Esophagus squamous epithelium (tissue), 5 donors: Measurements from ENCODE around the gene SPNS2. TPM values are rescaled to one million over a fixed set of nuclear protein-coding genes. Genes with fewer than 3 reads are reported as not detected.

Experiments
- DNase-seq: peaks from one replicate; lab custom pipeline; 2025; lab: John Stamatoyannopoulos, UW
- H3K27ac ChIP-seq, 4 donors: fragments of 200-600 bp; sonication (generic); one replicate each; pipeline ENCODE4 v1.5.1; 2016 to 2019; ENCODE audit warnings: mild to moderate bottlenecking in 1 of 4
- H3K27me3 ChIP-seq, 4 donors: fragments of 200-600 bp; sonication (generic); 1 replicate in 3 of 4; 2 replicates in 1 of 4; pipeline versions ENCODE4 v1.5.1 to v1.6.0; 2017 to 2021; ENCODE audit warnings: antibody characterized with exemption in 1 of 4
- H3K36me3 ChIP-seq, 3 donors: fragments of 200-600 bp; sonication (generic); one replicate each; pipeline ENCODE4 v1.5.1; 2016 to 2019
- H3K4me1 ChIP-seq, 3 donors: fragments of 200-600 bp; sonication (generic); one replicate each; pipeline ENCODE4 v1.5.1; 2017 to 2019
- H3K4me3 ChIP-seq, 4 donors: fragments of 200-600 bp; sonication (generic); 1 replicate in 3 of 4; 2 replicates in 1 of 4; pipeline ENCODE4 v1.5.1; 2016 to 2019; ENCODE audit warnings: mild to moderate bottlenecking in 2 of 4, moderate library complexity in 1 of 4
- H3K9me3 ChIP-seq, 3 donors: fragments of 200-600 bp; sonication (generic); one replicate each; pipeline ENCODE4 v1.5.1; 2016 to 2019
- POLR2A ChIP-seq, 4 donors: fragments of 450-650 bp; IDR thresholded peaks; one replicate each; pipeline ENCODE4 v1.6.1; 2017; ENCODE audit warnings: antibody characterized with exemption in 4 of 4, mild to moderate bottlenecking in 4 of 4, moderate library complexity in 3 of 4
- WGBS, 2 donors: methylation state at CpG; one replicate each; pipeline ENCODE4 v1.1.5; 2018; 5-methylcytosine and 5-hydroxymethylcytosine counted together
- intact Hi-C: fragments of 100-400 bp; cut with DNase I; formaldehyde crosslinking; loops from one replicate; pipeline ENCODE4 v1.15.0; 2022
- total RNA-seq, 4 donors: library from RNA; depleted of rRNA; stranded (reverse); fragments of >200 nt; gene quantifications; one replicate each; pipeline ENCODE4 v1.1.0, GENCODE V29; 2016
- TF ChIP-seq, protein P1 (sequence below), 6 experiments: fragments of 450-650 bp in 4 of 6; fragments of 200-600 bp in 2 of 6; sonication (generic) in 2 of 6; IDR thresholded peaks; one replicate each; pipeline ENCODE4 v1.5.1; 2016 to 2019; ENCODE audit warnings: antibody characterized with exemption in 6 of 6, mild to moderate bottlenecking in 4 of 6, moderate library complexity in 4 of 6
- donor health status: DM: yes; HTN: yes; CAD: no.

SPNS2 gene
- total RNA-seq, 4 donors from 2014 or later, result 36.8 to 66.6 (median 47.6) TPM

DNA sequence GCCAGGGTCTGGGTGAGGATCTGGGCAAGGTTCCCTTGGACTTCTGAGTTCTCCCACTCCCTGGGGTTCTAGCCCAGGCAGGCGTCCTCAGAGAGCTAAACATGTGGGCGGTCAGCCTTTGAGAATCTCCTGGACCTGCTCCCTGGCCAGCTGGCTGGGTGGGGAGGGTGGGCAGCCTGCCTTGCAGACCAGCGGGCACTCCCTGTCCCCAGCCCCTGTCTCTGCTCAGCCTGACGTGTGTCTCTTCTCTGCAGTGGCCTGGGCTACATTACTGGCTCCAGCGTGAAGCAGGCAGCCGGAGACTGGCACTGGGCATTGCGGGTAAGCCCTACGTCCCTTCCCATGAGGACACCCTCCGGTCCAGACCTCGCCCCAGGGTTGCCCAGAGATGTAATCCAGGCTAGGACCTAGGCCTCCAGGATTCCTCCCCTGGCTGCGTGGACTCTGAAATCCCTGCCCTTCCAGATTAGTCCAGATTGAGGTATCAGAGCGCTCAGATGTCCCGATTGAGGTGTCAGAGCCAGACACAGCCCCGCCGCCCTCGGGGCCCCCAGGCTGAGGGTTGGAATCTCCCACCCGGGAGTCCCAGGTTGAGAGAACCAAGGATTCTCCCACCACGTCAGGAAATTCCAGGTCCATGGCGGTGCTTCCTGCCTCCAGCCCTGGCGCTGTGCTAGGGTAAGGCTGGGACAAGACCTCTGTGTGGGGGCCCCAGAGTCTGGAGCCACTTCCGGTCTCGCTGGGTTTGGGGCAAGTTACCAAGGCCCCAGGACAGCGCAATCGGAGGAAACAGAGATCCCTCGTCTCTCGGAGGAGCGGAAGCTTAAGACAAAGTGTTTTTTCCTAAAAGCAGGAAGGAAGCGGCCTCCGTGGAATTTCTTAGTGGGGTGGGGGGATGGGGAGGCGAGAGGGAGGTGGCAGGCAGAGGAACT, 32.4 kb downstream of the SPNS2 start:
- whole genome bisulfite sequencing, 2 donors, result 47 to 71% methylated on average over 3 to 11 of the region's 30 CpGs
- Histone ChIP-seq H3K9me3 (no peaks in the 10 kb centered on the region), H3K27me3 (peaks cover 0 to 45% (median 0%) of the 10 kb centered on the region in 4 donors), H3K4me3 (no peak overlapping the region), H3K36me3 (peaks cover 0 to 10% (median 0%) of the 10 kb centered on the region in 3 donors), H3K27ac (peak overlapping the region; percentile 31 to 79 (median 56)), H3K4me1 (peaks cover 12 to 86% (median 31%) of the 10 kb centered on the region in 3 donors)
- no peak for DNase-seq
- TF ChIP-seq POLR2A (IDR thresholded peaks at IDR 0.05), result no peak
- TF ChIP-seq, protein P1, sequence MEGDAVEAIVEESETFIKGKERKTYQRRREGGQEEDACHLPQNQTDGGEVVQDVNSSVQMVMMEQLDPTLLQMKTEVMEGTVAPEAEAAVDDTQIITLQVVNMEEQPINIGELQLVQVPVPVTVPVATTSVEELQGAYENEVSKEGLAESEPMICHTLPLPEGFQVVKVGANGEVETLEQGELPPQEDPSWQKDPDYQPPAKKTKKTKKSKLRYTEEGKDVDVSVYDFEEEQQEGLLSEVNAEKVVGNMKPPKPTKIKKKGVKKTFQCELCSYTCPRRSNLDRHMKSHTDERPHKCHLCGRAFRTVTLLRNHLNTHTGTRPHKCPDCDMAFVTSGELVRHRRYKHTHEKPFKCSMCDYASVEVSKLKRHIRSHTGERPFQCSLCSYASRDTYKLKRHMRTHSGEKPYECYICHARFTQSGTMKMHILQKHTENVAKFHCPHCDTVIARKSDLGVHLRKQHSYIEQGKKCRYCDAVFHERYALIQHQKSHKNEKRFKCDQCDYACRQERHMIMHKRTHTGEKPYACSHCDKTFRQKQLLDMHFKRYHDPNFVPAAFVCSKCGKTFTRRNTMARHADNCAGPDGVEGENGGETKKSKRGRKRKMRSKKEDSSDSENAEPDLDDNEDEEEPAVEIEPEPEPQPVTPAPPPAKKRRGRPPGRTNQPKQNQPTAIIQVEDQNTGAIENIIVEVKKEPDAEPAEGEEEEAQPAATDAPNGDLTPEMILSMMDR (IDR thresholded peaks at IDR 0.05), result no peak
- intact Hi-C loops, result no loop called here

DNA sequence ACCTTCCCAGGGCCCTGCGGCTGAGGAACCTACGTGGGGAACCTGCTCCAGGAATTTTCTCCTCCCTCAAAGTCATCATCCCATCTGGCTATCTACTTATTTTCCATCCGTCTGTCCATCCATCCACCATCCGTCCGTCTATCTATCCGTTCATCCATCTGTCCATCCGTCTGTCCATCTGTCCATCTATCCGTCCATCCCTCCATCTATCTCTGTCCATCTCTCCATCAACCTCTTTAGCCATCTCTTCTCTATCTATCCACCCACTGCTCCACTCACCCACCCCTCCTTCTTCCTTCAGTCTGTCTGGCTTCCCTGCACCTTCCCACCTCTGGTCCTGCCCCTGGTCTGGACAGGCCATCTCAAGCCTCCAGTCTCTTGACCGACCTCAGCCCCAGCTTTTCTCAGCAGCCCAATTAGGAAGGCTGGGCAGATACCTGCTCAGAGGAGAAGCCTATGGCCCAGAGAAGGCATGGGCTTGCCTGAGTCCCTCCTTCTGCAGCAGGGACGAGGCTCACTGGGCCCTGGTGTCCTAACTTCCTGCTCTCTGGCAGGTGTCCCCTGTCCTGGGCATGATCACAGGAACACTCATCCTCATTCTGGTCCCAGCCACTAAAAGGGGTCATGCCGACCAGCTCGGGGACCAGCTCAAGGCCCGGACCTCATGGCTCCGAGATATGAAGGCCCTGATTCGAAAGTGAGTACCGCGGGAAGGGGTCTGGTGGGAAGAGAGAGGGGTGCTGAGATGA, 33.5 kb downstream of the SPNS2 start:
- no peaks in the 10 kb centered on the region for H3K9me3 ChIP-seq
- peaks cover 22 to 89% (median 42%) of the 10 kb centered on the region in 3 donors for H3K4me1 ChIP-seq
- H3K4me3 ChIP-seq, result no peak overlapping the region
- peaks cover 0 to 45% (median 0%) of the 10 kb centered on the region in 4 donors for H3K27me3 ChIP-seq
- WGBS, 2 donors, result 82 to 84% methylated on average over 9 to 11 of the region's 17 CpGs
- no peak for DNase-seq
- TF ChIP-seq, protein P1 (IDR thresholded peaks at IDR 0.05), result no peak
- TF ChIP-seq POLR2A (IDR thresholded peaks at IDR 0.05), result no peak
- peak overlapping the region in 3 of 4 donors; percentile 18 to 76 (median 39) for H3K27ac ChIP-seq
- H3K36me3 ChIP-seq, result peaks cover 0 to 11% (median 0%) of the 10 kb centered on the region in 3 donors
- intact Hi-C loops, result no loop called here

DNA sequence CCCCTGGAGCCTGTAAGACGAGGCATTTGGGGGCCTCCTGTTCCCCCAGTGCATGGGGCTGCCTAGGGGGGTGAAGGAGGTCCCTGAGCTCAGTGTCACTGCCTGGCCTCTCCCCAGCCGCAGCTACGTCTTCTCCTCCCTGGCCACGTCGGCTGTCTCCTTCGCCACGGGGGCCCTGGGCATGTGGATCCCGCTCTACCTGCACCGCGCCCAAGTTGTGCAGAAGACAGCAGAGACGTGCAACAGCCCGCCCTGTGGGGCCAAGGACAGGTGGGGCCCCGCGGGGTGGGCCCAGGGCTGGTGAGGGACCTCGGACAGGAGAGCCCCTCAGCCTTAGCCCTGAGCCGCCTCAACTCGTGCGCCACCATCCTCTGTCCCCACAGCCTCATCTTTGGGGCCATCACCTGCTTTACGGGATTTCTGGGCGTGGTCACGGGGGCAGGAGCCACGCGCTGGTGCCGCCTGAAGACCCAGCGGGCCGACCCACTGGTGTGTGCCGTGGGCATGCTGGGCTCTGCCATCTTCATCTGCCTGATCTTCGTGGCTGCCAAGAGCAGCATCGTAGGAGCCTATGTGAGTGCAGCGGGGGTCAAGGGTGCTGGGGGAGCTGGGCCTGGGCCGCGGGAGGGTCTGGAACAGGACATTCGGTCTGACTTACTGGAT, 34.3 kb downstream of the SPNS2 start:
- Histone ChIP-seq H3K4me1 (peaks cover 25 to 89% (median 51%) of the 10 kb centered on the region in 3 donors), H3K36me3 (peaks cover 0 to 19% (median 0%) of the 10 kb centered on the region in 3 donors), H3K27ac (peak overlapping the region; percentile 24 to 85 (median 58)), H3K9me3 (no peaks in the 10 kb centered on the region), H3K27me3 (peaks cover 0 to 45% (median 0%) of the 10 kb centered on the region in 4 donors), H3K4me3 (no peak overlapping the region)
- TF ChIP-seq, protein P1 (IDR thresholded peaks at IDR 0.05), result no peak
- TF ChIP-seq POLR2A (IDR thresholded peaks at IDR 0.05), result no peak
- intact Hi-C loops, result no loop called here
- WGBS, 2 donors, result 64 to 65% methylated on average over 6 to 7 of the region's 33 CpGs
- DNase-seq, result no peak

DNA sequence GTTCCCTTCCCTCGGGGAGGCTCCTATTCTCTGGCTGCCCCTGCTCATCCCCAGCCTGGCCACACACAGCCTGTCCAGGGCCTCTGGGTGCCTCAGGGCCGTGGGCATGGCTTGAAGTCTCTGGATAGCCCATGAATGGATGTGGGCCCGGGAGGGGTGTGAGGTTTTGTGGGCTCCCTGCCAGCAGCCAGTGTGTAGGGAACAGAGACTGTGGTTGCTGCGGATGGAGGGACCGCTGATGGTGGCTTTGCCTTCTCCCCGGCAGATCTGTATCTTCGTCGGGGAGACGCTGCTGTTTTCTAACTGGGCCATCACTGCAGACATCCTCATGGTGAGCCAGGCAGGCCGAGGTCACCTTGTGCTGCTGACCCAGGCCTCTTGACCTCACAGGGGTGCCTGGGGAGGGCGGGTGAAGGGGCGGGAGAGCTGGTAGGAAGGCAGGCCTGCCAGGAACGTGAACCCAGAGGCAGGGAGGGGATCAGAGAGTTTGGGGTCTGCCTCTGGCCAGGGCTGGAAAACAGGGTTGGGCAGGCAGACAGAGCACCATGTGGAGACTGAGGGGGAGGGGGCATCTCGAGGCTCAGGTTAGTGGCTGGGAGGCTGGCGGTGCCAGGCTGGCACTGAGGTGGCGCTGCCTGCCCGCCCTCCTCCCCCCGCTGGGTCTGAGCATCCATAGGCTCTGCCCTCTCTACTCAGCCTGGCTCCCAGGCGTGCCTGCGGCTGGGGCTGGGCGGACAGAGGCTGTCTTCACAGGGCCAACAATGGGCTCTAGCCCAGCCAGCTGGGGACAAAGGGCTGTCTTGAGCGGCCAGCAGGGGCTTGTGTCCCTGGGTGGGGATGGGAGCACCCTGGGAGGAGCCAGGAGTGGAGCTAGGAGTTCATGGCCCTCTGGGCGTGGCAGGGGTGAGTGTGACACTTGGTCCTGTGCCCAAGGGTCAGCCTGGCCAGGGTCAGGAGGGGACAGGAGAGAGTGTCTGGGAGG, 35.1 kb downstream of the SPNS2 start:
- TF ChIP-seq, protein P1 (IDR thresholded peaks at IDR 0.05), result no peak
- H3K36me3 ChIP-seq, result peaks cover 0 to 27% (median 1%) of the 10 kb centered on the region in 3 donors
- H3K4me1 ChIP-seq, result peaks cover 27 to 94% (median 58%) of the 10 kb centered on the region in 3 donors
- H3K27ac ChIP-seq, result peak overlapping the region; percentile 24 to 85 (median 58)
- H3K9me3 ChIP-seq, result no peaks in the 10 kb centered on the region
- 19 to 65% methylated on average over 6 to 9 of the region's 23 CpGs for WGBS, 2 donors
- no peak for DNase-seq
- no peak overlapping the region for H3K4me3 ChIP-seq
- intact Hi-C loops, result no loop called here
- peaks cover 0 to 45% (median 0%) of the 10 kb centered on the region in 4 donors for H3K27me3 ChIP-seq
